GM21619 (cell line): ENCODE data around the gene ITPA.

ENCODE experiments used
- ATAC-seq: cut with Tn5 transposase; IDR thresholded peaks from one replicate; pipeline ENCODE4 v1.9.1; 2021; ENCODE audit not compliant: unreplicated experiment

ITPA gene

GRCh38 chr20:3227506-3227905 lies 18.2 kb downstream of the ITPA start:
- ATAC-seq, result no peak

GRCh38 chr20:3227936-3228749 lies 18.8 kb downstream of the ITPA start:
- no peak for ATAC-seq

GRCh38 chr20:3228750-3229032 lies 19.4 kb downstream of the ITPA start:
- ATAC-seq, result no peak

- no peak for ATAC-seq
These were observed 19.9 kb downstream of the ITPA start for GRCh38 chr20:3229158-3229557.

GRCh38 chr20:3229798-3230197 lies 20.5 kb downstream of the ITPA start:
- ATAC-seq, result no peak

- ATAC-seq, result no peak
These were observed 21.8 kb downstream of the ITPA start for GRCh38 chr20:3231116-3231515.

- no peak for ATAC-seq
These were observed 22.7 kb downstream of the ITPA start for GRCh38 chr20:3231889-3232588.

- no peak for ATAC-seq
These were observed 24.1 kb downstream of the ITPA start for GRCh38 chr20:3233131-3233990.

- ATAC-seq, result no peak
These were observed 24.7 kb downstream of the ITPA start for GRCh38 chr20:3233991-3234498.

- no peak for ATAC-seq
These were observed 26.5 kb downstream of the ITPA start for GRCh38 chr20:3235666-3236324.

GRCh38 chr20:3237011-3237957 lies 28.0 kb downstream of the ITPA start:
- ATAC-seq, result no peak

GRCh38 chr20:3237958-3238615 lies 28.8 kb downstream of the ITPA start:
- ATAC-seq, result peak; percentile 9

GRCh38 chr20:3238616-3239025 lies 29.3 kb downstream of the ITPA start:
- peak; percentile 44 for ATAC-seq

- ATAC-seq, result peak; percentile 54
These were observed 29.9 kb downstream of the ITPA start, which contains the start of gene SLC4A11 for GRCh38 chr20:3239026-3239866. Gene SLC4A11, minus strand, starts transcription at chr20:3239190. Its CDS starts 53 bp downstream, at chr20:3239137.

- no peak for ATAC-seq
These were observed 30.8 kb downstream of the ITPA start for GRCh38 chr20:3239867-3240775.

GRCh38 chr20:3240776-3241363 lies 31.6 kb downstream of the ITPA start:
- no peak for ATAC-seq

- no peak for ATAC-seq
These were observed 32.9 kb downstream of the ITPA start for GRCh38 chr20:3242172-3242692.
